Measurements from ENCODE around the gene ATP5IF1. TPM values are rescaled to one million over a fixed set of nuclear protein-coding genes. Genes with fewer than 3 reads are reported as not detected.

The ATP5IF1 gene
- total and polyA plus RNA-seq, 9 of the 15 experiments (the other 6 are each of a cell fraction or from before 2014, with no cell fraction given) = 292 to 1,422 (median 388) TPM

- TF ChIP-seq ARID1B (IDR thresholded peaks at IDR 0.05) = peak; percentile 89
- TF ChIP-seq ZNF134 (CRISPR knock-in tag; conservative IDR thresholded peaks at IDR 0.05) = no peak
- no peak for TF ChIP-seq NFE2 (IDR thresholded peaks at IDR 0.05; ENCODE audit: low read depth)
- no peak for TF ChIP-seq ZNF77 (CRISPR knock-in tag; IDR thresholded peaks at IDR 0.05)
- TF ChIP-seq ZNF3 (CRISPR knock-in tag; IDR thresholded peaks at IDR 0.05) = no peak
- no peak for TF ChIP-seq CEBPB (tag; IDR thresholded peaks at IDR 0.05)
- no peak for TF ChIP-seq ZNF197 (CRISPR knock-in tag; IDR thresholded peaks at IDR 0.05; ENCODE audit: low read depth)
- no peak; the same call in 1 of the 2 replicates for TF ChIP-seq TCF7 (IDR thresholded peaks at IDR 0.05; ENCODE audit: borderline replicate concordance)
- no peak for TF ChIP-seq SIRT6 (IDR thresholded peaks at IDR 0.05; ENCODE audit: low read depth, low read length)
- no peak for TF ChIP-seq PHB (CRISPR knock-in tag; IDR thresholded peaks at IDR 0.05)
- TF ChIP-seq ZNF41 (CRISPR knock-in tag; conservative IDR thresholded peaks at IDR 0.05) = no peak
- no peak for TF ChIP-seq NR3C1 (CRISPR knock-in tag; IDR thresholded peaks at IDR 0.05)
- no peak for TF ChIP-seq HNRNPUL1 (IDR thresholded peaks at IDR 0.05; ENCODE audit: low read length)
- TF ChIP-seq ZNF175 (CRISPR knock-in tag; IDR thresholded peaks at IDR 0.05; ENCODE audit: low read depth) = no peak
- no peak for TF ChIP-seq NUFIP1 (IDR thresholded peaks at IDR 0.05; ENCODE audit: partially characterized antibody)
- peak; percentile 14; the same call in 1 of the 2 replicates for TF ChIP-seq TRIM25 (IDR thresholded peaks at IDR 0.05; ENCODE audit: borderline replicate concordance)
- no peak for TF ChIP-seq XRCC3 (IDR thresholded peaks at IDR 0.05)
- peak; percentile 85 for TF ChIP-seq HBP1 (CRISPR knock-in tag; IDR thresholded peaks at IDR 0.05)
- no peak for TF ChIP-seq SMARCC2 (IDR thresholded peaks at IDR 0.05; ENCODE audit: low read depth)
- TF ChIP-seq DPF2 (IDR thresholded peaks at IDR 0.05) = peak; percentile 89
- 0 out of 4 replicates have a peak, but pooled peaks of 1 of the 2 experiments have one; percentile 8 for TF ChIP-seq MNT (conservative IDR thresholded peaks at IDR 0.05)
- TF ChIP-seq HNRNPK (IDR thresholded peaks at IDR 0.05; ENCODE audit: low read depth, low read length, poor library complexity, severe bottlenecking) = no peak
- TF ChIP-seq GATA2 (CRISPR knock-in tag; IDR thresholded peaks at IDR 0.05) = peak; percentile 91
- TF ChIP-seq E2F5 (CRISPR knock-in tag; IDR thresholded peaks at IDR 0.05) = no peak
- no peak for TF ChIP-seq ZNF121 (CRISPR knock-in tag; conservative IDR thresholded peaks at IDR 0.05)
Measured at GRCh38 chr1:28236656-28237322, 865 bp downstream of the ATP5IF1 start (continued).

All from K562 (cell line).